Measurements from ENCODE around the gene TTLL11. TPM values are rescaled to one million over a fixed set of nuclear protein-coding genes. Genes with fewer than 3 reads are reported as not detected.

The TTLL11 gene
- total and polyA plus RNA-seq, 2 of the 8 experiments (the other 6 are each of a cell fraction or from before 2014, with no cell fraction given): 0.56 to 0.80 TPM

DNA sequence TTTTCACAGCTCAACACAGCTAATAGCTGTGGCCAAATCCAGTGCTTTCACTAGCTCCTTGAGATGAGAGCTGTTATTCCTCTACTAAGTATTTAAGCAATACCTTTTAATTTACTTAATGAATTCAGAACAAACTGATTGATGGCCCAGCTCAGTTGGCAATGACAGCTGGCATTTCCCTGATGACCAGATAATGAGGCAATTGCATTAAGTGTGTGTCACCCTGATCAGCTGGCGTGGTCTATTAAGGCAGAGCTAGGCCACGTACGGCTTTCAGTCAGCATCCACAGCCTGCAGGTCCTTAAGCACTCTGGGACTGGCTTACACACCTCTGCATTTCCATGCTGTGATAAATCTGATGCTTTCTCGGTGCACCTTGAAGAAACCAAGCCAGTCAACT, 34.4 kb downstream of the TTLL11 start (continued):
- no peak for TF ChIP-seq BRCA1 (IDR thresholded peaks at IDR 0.05; ENCODE audit: low read depth, low read length)
- no peak for TF ChIP-seq KDM1A (IDR thresholded peaks at IDR 0.05; ENCODE audit: borderline replicate concordance, low read length)
- TF ChIP-seq, protein P1, sequence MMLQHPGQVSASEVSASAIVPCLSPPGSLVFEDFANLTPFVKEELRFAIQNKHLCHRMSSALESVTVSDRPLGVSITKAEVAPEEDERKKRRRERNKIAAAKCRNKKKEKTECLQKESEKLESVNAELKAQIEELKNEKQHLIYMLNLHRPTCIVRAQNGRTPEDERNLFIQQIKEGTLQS (IDR thresholded peaks at IDR 0.05; ENCODE audit: insufficient read depth, low read depth, low read length): no peak
- TF ChIP-seq GTF2F1 (IDR thresholded peaks at IDR 0.05; ENCODE audit: borderline replicate concordance, low read depth, low read length): no peak
- no peak for TF ChIP-seq NANOG (IDR thresholded peaks at IDR 0.05; ENCODE audit: insufficient read depth, low read depth, low read length, poor library complexity, severe bottlenecking)
- TF ChIP-seq, protein P2, sequence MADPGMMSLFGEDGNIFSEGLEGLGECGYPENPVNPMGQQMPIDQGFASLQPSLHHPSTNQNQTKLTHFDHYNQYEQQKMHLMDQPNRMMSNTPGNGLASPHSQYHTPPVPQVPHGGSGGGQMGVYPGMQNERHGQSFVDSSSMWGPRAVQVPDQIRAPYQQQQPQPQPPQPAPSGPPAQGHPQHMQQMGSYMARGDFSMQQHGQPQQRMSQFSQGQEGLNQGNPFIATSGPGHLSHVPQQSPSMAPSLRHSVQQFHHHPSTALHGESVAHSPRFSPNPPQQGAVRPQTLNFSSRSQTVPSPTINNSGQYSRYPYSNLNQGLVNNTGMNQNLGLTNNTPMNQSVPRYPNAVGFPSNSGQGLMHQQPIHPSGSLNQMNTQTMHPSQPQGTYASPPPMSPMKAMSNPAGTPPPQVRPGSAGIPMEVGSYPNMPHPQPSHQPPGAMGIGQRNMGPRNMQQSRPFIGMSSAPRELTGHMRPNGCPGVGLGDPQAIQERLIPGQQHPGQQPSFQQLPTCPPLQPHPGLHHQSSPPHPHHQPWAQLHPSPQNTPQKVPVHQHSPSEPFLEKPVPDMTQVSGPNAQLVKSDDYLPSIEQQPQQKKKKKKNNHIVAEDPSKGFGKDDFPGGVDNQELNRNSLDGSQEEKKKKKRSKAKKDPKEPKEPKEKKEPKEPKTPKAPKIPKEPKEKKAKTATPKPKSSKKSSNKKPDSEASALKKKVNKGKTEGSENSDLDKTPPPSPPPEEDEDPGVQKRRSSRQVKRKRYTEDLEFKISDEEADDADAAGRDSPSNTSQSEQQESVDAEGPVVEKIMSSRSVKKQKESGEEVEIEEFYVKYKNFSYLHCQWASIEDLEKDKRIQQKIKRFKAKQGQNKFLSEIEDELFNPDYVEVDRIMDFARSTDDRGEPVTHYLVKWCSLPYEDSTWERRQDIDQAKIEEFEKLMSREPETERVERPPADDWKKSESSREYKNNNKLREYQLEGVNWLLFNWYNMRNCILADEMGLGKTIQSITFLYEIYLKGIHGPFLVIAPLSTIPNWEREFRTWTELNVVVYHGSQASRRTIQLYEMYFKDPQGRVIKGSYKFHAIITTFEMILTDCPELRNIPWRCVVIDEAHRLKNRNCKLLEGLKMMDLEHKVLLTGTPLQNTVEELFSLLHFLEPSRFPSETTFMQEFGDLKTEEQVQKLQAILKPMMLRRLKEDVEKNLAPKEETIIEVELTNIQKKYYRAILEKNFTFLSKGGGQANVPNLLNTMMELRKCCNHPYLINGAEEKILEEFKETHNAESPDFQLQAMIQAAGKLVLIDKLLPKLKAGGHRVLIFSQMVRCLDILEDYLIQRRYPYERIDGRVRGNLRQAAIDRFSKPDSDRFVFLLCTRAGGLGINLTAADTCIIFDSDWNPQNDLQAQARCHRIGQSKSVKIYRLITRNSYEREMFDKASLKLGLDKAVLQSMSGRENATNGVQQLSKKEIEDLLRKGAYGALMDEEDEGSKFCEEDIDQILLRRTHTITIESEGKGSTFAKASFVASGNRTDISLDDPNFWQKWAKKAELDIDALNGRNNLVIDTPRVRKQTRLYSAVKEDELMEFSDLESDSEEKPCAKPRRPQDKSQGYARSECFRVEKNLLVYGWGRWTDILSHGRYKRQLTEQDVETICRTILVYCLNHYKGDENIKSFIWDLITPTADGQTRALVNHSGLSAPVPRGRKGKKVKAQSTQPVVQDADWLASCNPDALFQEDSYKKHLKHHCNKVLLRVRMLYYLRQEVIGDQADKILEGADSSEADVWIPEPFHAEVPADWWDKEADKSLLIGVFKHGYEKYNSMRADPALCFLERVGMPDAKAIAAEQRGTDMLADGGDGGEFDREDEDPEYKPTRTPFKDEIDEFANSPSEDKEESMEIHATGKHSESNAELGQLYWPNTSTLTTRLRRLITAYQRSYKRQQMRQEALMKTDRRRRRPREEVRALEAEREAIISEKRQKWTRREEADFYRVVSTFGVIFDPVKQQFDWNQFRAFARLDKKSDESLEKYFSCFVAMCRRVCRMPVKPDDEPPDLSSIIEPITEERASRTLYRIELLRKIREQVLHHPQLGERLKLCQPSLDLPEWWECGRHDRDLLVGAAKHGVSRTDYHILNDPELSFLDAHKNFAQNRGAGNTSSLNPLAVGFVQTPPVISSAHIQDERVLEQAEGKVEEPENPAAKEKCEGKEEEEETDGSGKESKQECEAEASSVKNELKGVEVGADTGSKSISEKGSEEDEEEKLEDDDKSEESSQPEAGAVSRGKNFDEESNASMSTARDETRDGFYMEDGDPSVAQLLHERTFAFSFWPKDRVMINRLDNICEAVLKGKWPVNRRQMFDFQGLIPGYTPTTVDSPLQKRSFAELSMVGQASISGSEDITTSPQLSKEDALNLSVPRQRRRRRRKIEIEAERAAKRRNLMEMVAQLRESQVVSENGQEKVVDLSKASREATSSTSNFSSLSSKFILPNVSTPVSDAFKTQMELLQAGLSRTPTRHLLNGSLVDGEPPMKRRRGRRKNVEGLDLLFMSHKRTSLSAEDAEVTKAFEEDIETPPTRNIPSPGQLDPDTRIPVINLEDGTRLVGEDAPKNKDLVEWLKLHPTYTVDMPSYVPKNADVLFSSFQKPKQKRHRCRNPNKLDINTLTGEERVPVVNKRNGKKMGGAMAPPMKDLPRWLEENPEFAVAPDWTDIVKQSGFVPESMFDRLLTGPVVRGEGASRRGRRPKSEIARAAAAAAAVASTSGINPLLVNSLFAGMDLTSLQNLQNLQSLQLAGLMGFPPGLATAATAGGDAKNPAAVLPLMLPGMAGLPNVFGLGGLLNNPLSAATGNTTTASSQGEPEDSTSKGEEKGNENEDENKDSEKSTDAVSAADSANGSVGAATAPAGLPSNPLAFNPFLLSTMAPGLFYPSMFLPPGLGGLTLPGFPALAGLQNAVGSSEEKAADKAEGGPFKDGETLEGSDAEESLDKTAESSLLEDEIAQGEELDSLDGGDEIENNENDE (IDR thresholded peaks at IDR 0.05; ENCODE audit: insufficient replicate concordance, low read length): no peak

Data from H1 (cell line).